IMR-90 (cell line): Measurements from ENCODE around the gene ACTL9. TPM values are rescaled to one million over a fixed set of nuclear protein-coding genes. Genes with fewer than 3 reads are reported as not detected.

ENCODE experiments used
- ATAC-seq: fragments of 200-7000 bp; cut with Tn5 transposase; 2 replicates; pipeline ENCODE4 v1.9.1; 2020; ENCODE audit warnings: low read depth, mild to moderate bottlenecking, moderate library complexity
- BruUV-seq: library from RNA; stranded (reverse); fragments of 400-500 nt; replicated peaks from 2 replicates; lab custom pipeline; 2021; lab: Mats Ljungman, UMichigan
- CTCF ChIA-PET: fragments of 300-600 bp; formaldehyde crosslinking; extraction: SDS; loops from one replicate; lab custom pipeline; 2021; ENCODE audit warnings: antibody characterized with exemption; lab: Yijun Ruan, JAX
- POLR2A ChIA-PET: fragments of 300-600 bp; sonication (Branson Sonifier 250); formaldehyde crosslinking; loops from one replicate; lab custom pipeline; 2022; ENCODE audit warnings: antibody characterized with exemption; ENCODE audit not compliant: unreplicated experiment; lab: Charles Lee
- DNase-seq: peaks from one replicate; pipeline ENCODE4 v3.0.0; 2013
- H2AFZ ChIP-seq: replicated peaks from 2 replicates; pipeline ENCODE3; 2013; ENCODE audit warnings: low read length, mild to moderate bottlenecking; ENCODE audit not compliant: poor library complexity
- H2AK5ac ChIP-seq: 2 replicates; pipeline ENCODE4 v1.6.1; 2013; ENCODE audit warnings: low read depth, low read length, inconsistent platforms
- H2AK9ac ChIP-seq: replicated peaks from 2 replicates; pipeline ENCODE3; 2013; ENCODE audit warnings: mild to moderate bottlenecking, low read depth, low read length, moderate library complexity; ENCODE audit not compliant: poor library complexity
- H2BK120ac ChIP-seq: 2 replicates; pipeline ENCODE4 v1.6.1; 2013; ENCODE audit warnings: low read depth, low read length, inconsistent platforms
- H2BK15ac ChIP-seq: 3 replicates; pipeline ENCODE4 v1.6.1; 2013; ENCODE audit warnings: low read depth, low read length, inconsistent platforms
- H2BK20ac ChIP-seq: 2 replicates; pipeline ENCODE4 v1.6.1; 2013; ENCODE audit warnings: low read depth, mild to moderate bottlenecking, inconsistent platforms, low read length, moderate library complexity
- H2BK5ac ChIP-seq: 2 replicates; pipeline ENCODE4 v1.6.1; 2013; ENCODE audit warnings: mild to moderate bottlenecking, low read depth, low read length, inconsistent platforms; ENCODE audit not compliant: poor library complexity, severe bottlenecking
- H3K14ac ChIP-seq: replicated peaks from 2 replicates; pipeline ENCODE4 v1.6.1; 2013; ENCODE audit warnings: low read depth, low read length, inconsistent platforms
- H3K18ac ChIP-seq: 2 replicates; pipeline ENCODE4 v1.6.1; 2013; ENCODE audit warnings: low read depth, low read length, control low read depth
- H3K23ac ChIP-seq: 2 replicates; pipeline ENCODE4 v1.6.1; 2013; ENCODE audit warnings: low read depth, low read length, inconsistent platforms
- H3K27ac ChIP-seq: 2 replicates; pipeline ENCODE4 v1.5.1; 2013; ENCODE audit warnings: mild to moderate bottlenecking, control low read depth, low read length; ENCODE audit not compliant: insufficient read depth
- H3K27me3 ChIP-seq: 2 replicates; pipeline ENCODE4 v1.6.1; 2013; ENCODE audit warnings: low read length; ENCODE audit not compliant: control insufficient read depth, insufficient read depth
- H3K36me3 ChIP-seq: 2 replicates; pipeline ENCODE4 v1.6.1; 2013; ENCODE audit warnings: low read length, mixed read lengths; ENCODE audit not compliant: control insufficient read depth, insufficient read depth
- H3K4ac ChIP-seq: 2 replicates; pipeline ENCODE4 v1.6.1; 2013; ENCODE audit warnings: low read depth, low read length, inconsistent platforms
- H3K4me1 ChIP-seq: 2 replicates; pipeline ENCODE4 v1.6.1; 2013; ENCODE audit warnings: low read length, mixed read lengths; ENCODE audit not compliant: control insufficient read depth, insufficient read depth
- H3K4me2 ChIP-seq: 2 replicates; pipeline ENCODE4 v1.6.1; 2013; ENCODE audit warnings: low read depth, mild to moderate bottlenecking, control low read depth, low read length, moderate library complexity
- H3K4me3 ChIP-seq: 2 replicates; pipeline ENCODE4 v1.5.1; 2013; ENCODE audit warnings: low read depth, mild to moderate bottlenecking, control low read depth, low read length, moderate library complexity; ENCODE audit not compliant: insufficient read depth
- H3K56ac ChIP-seq: 2 replicates; pipeline ENCODE4 v1.6.1; 2013; ENCODE audit warnings: low read length, inconsistent platforms; ENCODE audit not compliant: insufficient read depth; ENCODE audit errors: extremely low read depth
- H3K79me1 ChIP-seq, 2 experiments: 2 replicates each; pipeline ENCODE4 v1.6.1; 2013; ENCODE audit warnings: low read length in 2 of 2, inconsistent platforms in 1 of 2, low read depth in 1 of 2
- H3K9ac ChIP-seq: 2 replicates; pipeline ENCODE4 v1.6.1; 2013; ENCODE audit warnings: low read depth, low read length, control low read depth
- H3K9me1 ChIP-seq: 2 replicates; pipeline ENCODE4 v1.6.1; 2013; ENCODE audit warnings: low read length, inconsistent platforms; ENCODE audit not compliant: insufficient read depth
- H3K9me3 ChIP-seq: 2 replicates; pipeline ENCODE4 v1.6.1; 2013; ENCODE audit warnings: low read length; ENCODE audit not compliant: control insufficient read depth, insufficient read depth
- H4K20me1 ChIP-seq: 2 replicates; pipeline ENCODE4 v1.6.1; 2013; ENCODE audit warnings: low read length, inconsistent platforms; ENCODE audit not compliant: insufficient read depth
- H4K5ac ChIP-seq: 2 replicates; pipeline ENCODE4 v1.6.1; 2013; ENCODE audit warnings: mild to moderate bottlenecking, low read depth, low read length, control low read depth
- H4K8ac ChIP-seq, 2 experiments: 2 replicates each; pipeline ENCODE4 v1.6.1; 2013; ENCODE audit warnings: low read depth in 2 of 2, low read length in 2 of 2, control low read depth in 1 of 2, inconsistent platforms in 1 of 2
- H4K91ac ChIP-seq: 2 replicates; pipeline ENCODE4 v1.6.1; 2013; ENCODE audit warnings: low read depth, low read length, inconsistent platforms; ENCODE audit not compliant: insufficient read depth
- BHLHE40 ChIP-seq: fragments of 150-350 bp; IDR thresholded peaks from 2 replicates; pipeline ENCODE4 v1.6.1; 2016; ENCODE audit warnings: mild to moderate bottlenecking, low read depth, low read length
- CEBPB ChIP-seq: IDR thresholded peaks from 2 replicates; pipeline ENCODE4 v1.6.1; 2012; ENCODE audit warnings: low read depth, low read length, improper control_type of control experiment
- CHD1 ChIP-seq: IDR thresholded peaks from 2 replicates; pipeline ENCODE4 v1.6.1; 2012; ENCODE audit warnings: low read depth, low read length, improper control_type of control experiment
- FOS ChIP-seq: fragments of 150-350 bp; IDR thresholded peaks from 2 replicates; pipeline ENCODE4 v1.6.1; 2016; ENCODE audit warnings: low read depth, low read length
- MAFK ChIP-seq: IDR thresholded peaks from 2 replicates; pipeline ENCODE4 v1.6.1; 2012; ENCODE audit warnings: low read depth, low read length, improper control_type of control experiment
- MAZ ChIP-seq: IDR thresholded peaks from 2 replicates; pipeline ENCODE4 v1.6.1; 2012; ENCODE audit warnings: low read depth, mild to moderate bottlenecking, low read length, improper control_type of control experiment, moderate library complexity, borderline replicate concordance
- MXI1 ChIP-seq: IDR thresholded peaks from 2 replicates; pipeline ENCODE4 v1.6.1; 2012; ENCODE audit warnings: low read depth, mild to moderate bottlenecking, low read length, moderate library complexity, borderline replicate concordance
- POLR2A ChIP-seq: IDR thresholded peaks from 2 replicates; pipeline ENCODE4 v1.6.1; 2012; ENCODE audit warnings: mild to moderate bottlenecking, low read depth, low read length
- RAD21 ChIP-seq: IDR thresholded peaks from 2 replicates; pipeline ENCODE4 v1.6.1; 2012; ENCODE audit warnings: low read length, improper control_type of control experiment
- RCOR1 ChIP-seq: IDR thresholded peaks from 2 replicates; pipeline ENCODE4 v1.6.1; 2012; ENCODE audit warnings: mild to moderate bottlenecking, low read length, improper control_type of control experiment; ENCODE audit not compliant: insufficient replicate concordance
- RFX5 ChIP-seq: IDR thresholded peaks from 2 replicates; pipeline ENCODE4 v1.8.0; 2012; ENCODE audit warnings: low read depth, mild to moderate bottlenecking, low read length, moderate library complexity
- WGBS, 2 experiments: methylation state at CpG; one replicate each; pipeline versions ENCODE4 v1.1.5 to v1.1.7; 2013; ENCODE audit warnings: missing lambda C conversion rate in 2 of 2; ENCODE audit not compliant: insufficient read length in 1 of 2; ENCODE audit errors: extremely low coverage in 2 of 2; 5-methylcytosine and 5-hydroxymethylcytosine counted together
- dilution Hi-C: fragments of 300-500 bp; cut with HindIII; formaldehyde crosslinking; loops from one replicate; pipeline ENCODE4 v1.14.3; 2018; ENCODE audit warnings: low sequenced_read_pairs; ENCODE audit not compliant: unreplicated experiment
- in situ Hi-C: fragments of 300-500 bp; cut with MboI; formaldehyde crosslinking; loops from 3 replicates; pipeline ENCODE4 v1.14.3; 2019; ENCODE audit warnings: low sequenced_read_pairs, inconsistent platforms, mixed read lengths
- intact Hi-C: fragments of 100-400 bp; cut with micrococcal nuclease; formaldehyde crosslinking; loops from 2 replicates; pipeline ENCODE4 v1.10.0; 2022
- polyA plus RNA-seq, 3 experiments: library from polyadenylated mRNA; depleted of rRNA; stranded (reverse); fragments of >200 nt; gene quantifications; 2 replicates each; pipeline ENCODE4 v1.2.3, GENCODE V29; 2012; ENCODE audit warnings: low replicate concordance in 1 of 3
- total RNA-seq: library from RNA; depleted of rRNA; stranded (reverse); fragments of >200 nt; gene quantifications from 2 replicates; pipeline ENCODE4 v1.2.3, GENCODE V29; 2012
- TF ChIP-seq, protein P1 (sequence below): conservative IDR thresholded peaks from 2 replicates; pipeline ENCODE4 v1.5.1; 2012; ENCODE audit warnings: mild to moderate bottlenecking, low read depth, low read length, improper control_type of control experiment
- TF ChIP-seq, protein P2 (sequence below): fragments of 150-350 bp; IDR thresholded peaks from 2 replicates; pipeline ENCODE4 v1.6.1; 2017; ENCODE audit warnings: mild to moderate bottlenecking, antibody characterized with exemption, low read length, low read depth
- TF ChIP-seq, protein P3 (sequence below): fragments of 150-350 bp; IDR thresholded peaks from 2 replicates; pipeline ENCODE4 v1.6.1; 2016; ENCODE audit warnings: low read depth, mild to moderate bottlenecking, low read length, moderate library complexity, borderline replicate concordance

Gene ACTL9
- total and polyA plus RNA-seq, 2 of the 4 experiments (the other 2 are of a cell fraction), result not detected

DNA sequence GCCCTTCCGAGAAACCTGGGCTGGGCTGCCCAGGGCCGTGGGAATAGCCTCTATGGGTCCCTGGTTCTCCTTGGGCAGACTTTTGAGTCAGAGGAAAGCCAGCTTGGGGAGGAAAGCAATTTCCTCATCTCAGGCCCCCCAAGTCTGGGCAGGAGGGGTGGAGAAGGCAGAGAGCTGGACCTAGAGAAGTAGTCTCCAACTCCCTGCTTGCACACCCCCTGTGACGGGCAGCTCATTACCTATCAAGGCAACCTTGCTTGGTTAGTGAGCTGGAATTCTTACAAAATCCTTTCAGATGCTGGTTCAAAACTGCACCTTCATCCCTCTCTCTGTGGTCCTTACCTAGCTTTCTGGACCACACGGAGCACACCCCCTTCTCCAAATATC, 33.9 kb downstream of the ACTL9 start:
- Histone ChIP-seq H2BK5ac (no peak overlapping the region), H2AK5ac (no peak overlapping the region), H3K79me1 (no peaks in the 10 kb centered on the region), H3K9me3 (no peaks in the 10 kb centered on the region), H3K36me3 (no peaks in the 10 kb centered on the region), H3K4me1 (no peaks in the 10 kb centered on the region), H4K5ac (no peak overlapping the region), H3K4ac (no peak overlapping the region), H2BK15ac (no peak overlapping the region), H3K56ac (no peak overlapping the region), H3K14ac (no peak overlapping the region), H3K9ac (no peak overlapping the region), H3K18ac (no peak overlapping the region), H3K27me3 (no peaks in the 10 kb centered on the region), H4K20me1 (no peaks in the 10 kb centered on the region), H2BK120ac (no peak overlapping the region), H4K91ac (no peak overlapping the region), H2BK20ac (no peak overlapping the region), H2AK9ac (no peak overlapping the region), H3K27ac (no peak overlapping the region), H4K8ac (no peak overlapping the region), H3K4me3 (no peak overlapping the region), H3K4me2 (no peak overlapping the region), H3K9me1 (no peaks in the 10 kb centered on the region), H2AFZ (no peak overlapping the region), H3K23ac (no peak overlapping the region)
- no peak for TF ChIP-seq MAFK
- TF ChIP-seq POLR2A, result no peak
- TF ChIP-seq RCOR1, result no peak
- TF ChIP-seq CHD1, result no peak
- TF ChIP-seq, protein P1, sequence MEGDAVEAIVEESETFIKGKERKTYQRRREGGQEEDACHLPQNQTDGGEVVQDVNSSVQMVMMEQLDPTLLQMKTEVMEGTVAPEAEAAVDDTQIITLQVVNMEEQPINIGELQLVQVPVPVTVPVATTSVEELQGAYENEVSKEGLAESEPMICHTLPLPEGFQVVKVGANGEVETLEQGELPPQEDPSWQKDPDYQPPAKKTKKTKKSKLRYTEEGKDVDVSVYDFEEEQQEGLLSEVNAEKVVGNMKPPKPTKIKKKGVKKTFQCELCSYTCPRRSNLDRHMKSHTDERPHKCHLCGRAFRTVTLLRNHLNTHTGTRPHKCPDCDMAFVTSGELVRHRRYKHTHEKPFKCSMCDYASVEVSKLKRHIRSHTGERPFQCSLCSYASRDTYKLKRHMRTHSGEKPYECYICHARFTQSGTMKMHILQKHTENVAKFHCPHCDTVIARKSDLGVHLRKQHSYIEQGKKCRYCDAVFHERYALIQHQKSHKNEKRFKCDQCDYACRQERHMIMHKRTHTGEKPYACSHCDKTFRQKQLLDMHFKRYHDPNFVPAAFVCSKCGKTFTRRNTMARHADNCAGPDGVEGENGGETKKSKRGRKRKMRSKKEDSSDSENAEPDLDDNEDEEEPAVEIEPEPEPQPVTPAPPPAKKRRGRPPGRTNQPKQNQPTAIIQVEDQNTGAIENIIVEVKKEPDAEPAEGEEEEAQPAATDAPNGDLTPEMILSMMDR, result no peak
- TF ChIP-seq CEBPB, result no peak
- TF ChIP-seq FOS, result no peak
- TF ChIP-seq, protein P2, sequence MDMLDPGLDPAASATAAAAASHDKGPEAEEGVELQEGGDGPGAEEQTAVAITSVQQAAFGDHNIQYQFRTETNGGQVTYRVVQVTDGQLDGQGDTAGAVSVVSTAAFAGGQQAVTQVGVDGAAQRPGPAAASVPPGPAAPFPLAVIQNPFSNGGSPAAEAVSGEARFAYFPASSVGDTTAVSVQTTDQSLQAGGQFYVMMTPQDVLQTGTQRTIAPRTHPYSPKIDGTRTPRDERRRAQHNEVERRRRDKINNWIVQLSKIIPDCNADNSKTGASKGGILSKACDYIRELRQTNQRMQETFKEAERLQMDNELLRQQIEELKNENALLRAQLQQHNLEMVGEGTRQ, result no peak
- no peak for TF ChIP-seq RFX5
- TF ChIP-seq RAD21, result no peak
- no peak for TF ChIP-seq BHLHE40
- no peak for TF ChIP-seq MXI1
- TF ChIP-seq, protein P3, sequence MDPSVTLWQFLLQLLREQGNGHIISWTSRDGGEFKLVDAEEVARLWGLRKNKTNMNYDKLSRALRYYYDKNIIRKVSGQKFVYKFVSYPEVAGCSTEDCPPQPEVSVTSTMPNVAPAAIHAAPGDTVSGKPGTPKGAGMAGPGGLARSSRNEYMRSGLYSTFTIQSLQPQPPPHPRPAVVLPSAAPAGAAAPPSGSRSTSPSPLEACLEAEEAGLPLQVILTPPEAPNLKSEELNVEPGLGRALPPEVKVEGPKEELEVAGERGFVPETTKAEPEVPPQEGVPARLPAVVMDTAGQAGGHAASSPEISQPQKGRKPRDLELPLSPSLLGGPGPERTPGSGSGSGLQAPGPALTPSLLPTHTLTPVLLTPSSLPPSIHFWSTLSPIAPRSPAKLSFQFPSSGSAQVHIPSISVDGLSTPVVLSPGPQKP, result no peak
- TF ChIP-seq MAZ, result no peak
- no peak for ATAC-seq
- in situ Hi-C loops, result loop anchor here (25.0 kb wide), 1 partner anchor 423 kb away; the partner anchor contains the start of gene OR1M1
- POLR2A ChIA-PET, result no interaction called here
- no peak for DNase-seq
- CTCF ChIA-PET, result interaction anchor here (0.6 kb wide), 1 partner anchor 25 kb away, joined by 4 read pairs; no protein-coding TSS in a partner anchor
- BruUV-seq, result no TSS peak
- intact Hi-C loops, result no loop called here
- no CpG with 5 or more reads among the region's 4 CpGs for WGBS, 2 experiments
- dilution Hi-C loops, result no loop called here
